Glutamatergic neuron (in vitro differentiated cells): ENCODE measurements around the gene CDK6. TPM values are rescaled to one million over a fixed set of nuclear protein-coding genes. Genes with fewer than 3 reads are reported as not detected.
A peak's percentile ranks its signal among the peaks of the same experiment; 100 is the strongest.

ENCODE experiments used
- DNase-seq: peaks from one replicate; pipeline ENCODE4 v3.0.0; 2022
- H3K27ac Mint-ChIP-seq: one replicate; pipeline ENCODE4 v1.8.0; 2020; ENCODE audit warnings: mild to moderate bottlenecking, mixed read lengths, inconsistent platforms; ENCODE audit not compliant: unreplicated experiment
- H3K27me3 Mint-ChIP-seq: one replicate; pipeline ENCODE4 v1.8.0; 2020; ENCODE audit warnings: mild to moderate bottlenecking, moderate library complexity, mixed read lengths, inconsistent platforms; ENCODE audit not compliant: unreplicated experiment
- H3K36me3 Mint-ChIP-seq: one replicate; pipeline ENCODE4 v1.8.0; 2020; ENCODE audit warnings: mild to moderate bottlenecking, mixed read lengths, inconsistent platforms; ENCODE audit not compliant: unreplicated experiment
- H3K4me1 Mint-ChIP-seq: one replicate; pipeline ENCODE4 v1.8.0; 2020; ENCODE audit warnings: mild to moderate bottlenecking, low read depth, mixed read lengths, inconsistent platforms; ENCODE audit not compliant: unreplicated experiment
- H3K4me3 Mint-ChIP-seq: one replicate; pipeline ENCODE4 v1.8.0; 2020; ENCODE audit warnings: mild to moderate bottlenecking, mixed read lengths, inconsistent platforms; ENCODE audit not compliant: unreplicated experiment
- H3K9me3 Mint-ChIP-seq: one replicate; pipeline ENCODE4 v1.8.0; 2020; ENCODE audit warnings: mild to moderate bottlenecking, moderate library complexity, mixed read lengths, inconsistent platforms; ENCODE audit not compliant: unreplicated experiment
- CTCF ChIP-seq: fragments of 200-600 bp; sonication (generic); IDR thresholded peaks from one replicate; pipeline ENCODE4 v1.5.0; 2021; ENCODE audit not compliant: partially characterized antibody, unreplicated experiment
- total RNA-seq: library from RNA; stranded (reverse); fragmentation: NEBNext Ultra II Directional; extraction: Animal tissue kit (Norgen Biotek cat#: 25700); gene quantifications from one replicate; pipeline ENCODE4 v1.2.1, GENCODE V29; 2021; ENCODE audit not compliant: unreplicated experiment

The CDK6 gene
- total RNA-seq, 1 donor from 2014 or later, result 111 TPM

DNA sequence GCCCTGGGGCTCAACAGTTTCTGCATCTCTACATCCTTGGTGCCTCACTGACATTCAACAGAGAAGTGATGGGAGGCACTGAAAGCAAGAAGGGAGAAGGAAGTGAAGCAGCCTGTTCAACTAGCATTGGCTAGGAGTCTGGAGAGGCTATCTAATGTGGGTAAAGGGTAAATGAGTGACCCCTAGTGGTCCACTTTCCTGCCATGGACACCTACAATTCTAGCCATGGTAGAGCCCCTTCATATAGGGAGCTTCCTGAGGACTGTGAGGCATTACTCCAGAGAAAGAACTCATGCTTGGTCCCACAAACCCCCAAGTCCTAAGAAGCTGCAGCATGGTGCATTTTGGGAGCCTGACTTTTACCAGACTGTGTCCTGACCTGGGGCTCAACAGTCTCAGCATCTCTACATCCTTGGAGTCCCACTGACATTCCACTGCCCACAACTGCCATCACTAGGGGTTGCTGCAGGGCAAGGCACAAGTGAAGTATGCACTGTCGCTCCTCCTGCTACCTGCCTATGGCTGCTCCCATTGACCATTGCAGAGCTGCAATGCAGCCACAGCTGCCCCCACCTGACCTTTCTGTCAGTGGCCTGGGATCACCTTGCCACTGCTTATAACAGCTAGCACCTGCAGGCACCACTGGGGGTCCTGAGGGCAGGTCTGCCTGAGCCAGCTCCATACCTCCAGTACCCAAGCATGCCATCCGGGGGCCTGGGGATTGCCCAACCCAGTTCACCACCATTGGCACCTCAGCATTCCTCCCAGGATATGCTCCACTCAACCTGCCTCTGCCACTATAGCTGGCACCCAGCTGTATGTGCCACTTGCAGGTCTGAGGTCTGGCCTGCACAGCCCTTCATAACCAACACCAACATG lies 44.1 kb upstream of the CDK6 start:
- Mint-ChIP-seq H3K4me1 (peaks cover 4% of the 10 kb centered on the region), H3K4me3 (no peak overlapping the region), H3K27me3 (no peaks in the 10 kb centered on the region), H3K27ac (no peak overlapping the region), H3K9me3 (no peaks in the 10 kb centered on the region), H3K36me3 (peaks cover 10% of the 10 kb centered on the region)
- peak; percentile 36 for TF ChIP-seq CTCF
- DNase-seq, result no peak

- Mint-ChIP-seq H3K27ac (no peak overlapping the region), H3K4me3 (no peak overlapping the region), H3K9me3 (no peaks in the 10 kb centered on the region), H3K27me3 (no peaks in the 10 kb centered on the region), H3K36me3 (peaks cover 5% of the 10 kb centered on the region), H3K4me1 (no peaks in the 10 kb centered on the region)
- no peak for DNase-seq
- TF ChIP-seq CTCF, result no peak
These were observed 41.0 kb upstream of the CDK6 start for GRCh38 chr7:92877367-92877766.

GRCh38 chr7:92876836-92877235 lies 40.5 kb upstream of the CDK6 start:
- no peak for TF ChIP-seq CTCF
- no peaks in the 10 kb centered on the region for H3K27me3 Mint-ChIP-seq
- no peak overlapping the region for H3K4me3 Mint-ChIP-seq

DNA sequence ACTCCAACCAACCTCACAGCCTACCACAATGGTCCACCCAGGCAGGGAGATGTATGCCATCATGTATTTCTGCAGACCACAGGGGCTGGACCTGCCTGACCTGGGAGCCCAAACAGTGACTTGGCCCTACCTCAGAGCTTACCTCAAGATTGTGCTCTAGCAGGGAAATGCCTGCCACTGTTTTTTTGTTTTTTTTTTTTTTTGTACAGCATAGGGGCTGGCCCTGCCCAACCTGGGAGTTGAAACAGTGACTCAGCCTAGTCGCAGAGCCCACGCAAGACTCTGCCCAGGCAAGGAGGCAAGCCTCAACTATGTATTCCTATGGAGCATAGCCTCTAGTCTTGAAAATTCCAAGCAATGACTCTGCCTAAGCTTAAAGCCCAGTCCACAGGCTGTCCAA lies 39.3 kb upstream of the CDK6 start:
- no peaks in the 10 kb centered on the region for H3K9me3 Mint-ChIP-seq
- DNase-seq, result no peak
- no peak overlapping the region for H3K27ac Mint-ChIP-seq
- H3K36me3 Mint-ChIP-seq, result no peaks in the 10 kb centered on the region
- H3K4me3 Mint-ChIP-seq, result no peak overlapping the region
- TF ChIP-seq CTCF, result no peak
- no peaks in the 10 kb centered on the region for H3K27me3 Mint-ChIP-seq
- H3K4me1 Mint-ChIP-seq, result no peaks in the 10 kb centered on the region

More at GRCh38 chr7:92876836-92877235, 40.5 kb upstream of the CDK6 start:
- no peak for DNase-seq
- no peak overlapping the region for H3K27ac Mint-ChIP-seq
- H3K9me3 Mint-ChIP-seq, result no peaks in the 10 kb centered on the region
- H3K4me1 Mint-ChIP-seq, result no peaks in the 10 kb centered on the region
- peaks cover 5% of the 10 kb centered on the region for H3K36me3 Mint-ChIP-seq

DNA sequence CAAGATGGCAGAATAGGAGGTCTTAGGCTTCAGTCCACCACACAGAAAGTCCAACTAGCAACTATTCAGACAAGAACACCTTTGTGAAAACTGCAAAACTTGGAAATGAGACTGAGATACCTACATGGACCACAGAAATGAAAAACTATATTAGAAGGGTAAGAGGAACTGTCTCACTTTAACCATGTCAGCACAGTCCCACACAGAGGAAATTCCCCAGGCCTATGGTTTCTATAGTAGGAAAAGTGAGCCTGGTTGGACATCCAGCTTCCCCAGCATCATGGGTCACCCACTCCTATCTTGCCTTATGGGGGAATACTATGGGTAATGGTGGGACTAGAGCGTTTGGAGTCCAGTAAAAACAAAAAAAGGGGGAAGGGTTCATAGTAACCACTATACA lies 38.8 kb upstream of the CDK6 start:
- no peak for TF ChIP-seq CTCF
- Mint-ChIP-seq H3K27ac (no peak overlapping the region), H3K4me1 (no peaks in the 10 kb centered on the region), H3K27me3 (no peaks in the 10 kb centered on the region), H3K36me3 (no peaks in the 10 kb centered on the region), H3K9me3 (no peaks in the 10 kb centered on the region), H3K4me3 (no peak overlapping the region)
- no peak for DNase-seq
